ENCODE data around the gene SFXN1. TPM values are rescaled to one million over a fixed set of nuclear protein-coding genes. Genes with fewer than 3 reads are reported as not detected.
A peak's percentile ranks its signal among the peaks of the same experiment; 100 is the strongest.

Gene SFXN1
- total RNA-seq, 1 donor from 2014 or later: 123 TPM

- no peak for TF ChIP-seq CTCF (IDR thresholded peaks at IDR 0.05; ENCODE audit: insufficient read depth, low read length, severe bottlenecking)
- Histone ChIP-seq H3K36me3 (ENCODE audit: control insufficient read depth, insufficient read depth, low read length) (no peaks in the 10 kb centered on the region), H3K27me3 (ENCODE audit: control insufficient read depth, insufficient read depth, low read length) (no peaks in the 10 kb centered on the region), H3K4me3 (ENCODE audit: low read depth, low read length) (no peak overlapping the region)
- FAIRE-seq (no peak), DNase-seq (ENCODE audit: low read depth) (no peak)
These were observed 86.4 kb downstream of the SFXN1 start for GRCh38 chr5:175564716-175565115.

- TF ChIP-seq CTCF (IDR thresholded peaks at IDR 0.05; ENCODE audit: insufficient read depth, low read length, severe bottlenecking): no peak
- DNase-seq (ENCODE audit: low read depth): no peak
- H3K4me3 ChIP-seq (ENCODE audit: low read depth, low read length): no peak overlapping the region
- no peaks in the 10 kb centered on the region for H3K36me3 ChIP-seq (ENCODE audit: control insufficient read depth, insufficient read depth, low read length)
- no peak for FAIRE-seq
- no peaks in the 10 kb centered on the region for H3K27me3 ChIP-seq (ENCODE audit: control insufficient read depth, insufficient read depth, low read length)
These were observed 88.3 kb downstream of the SFXN1 start for GRCh38 chr5:175566697-175567096.

GRCh38 chr5:175567954-175568353 is 89.6 kb downstream of the SFXN1 start:
- Histone ChIP-seq H3K27me3 (ENCODE audit: control insufficient read depth, insufficient read depth, low read length) (no peaks in the 10 kb centered on the region), H3K4me3 (ENCODE audit: low read depth, low read length) (no peak overlapping the region), H3K36me3 (ENCODE audit: control insufficient read depth, insufficient read depth, low read length) (no peaks in the 10 kb centered on the region)
- FAIRE-seq (no peak), DNase-seq (ENCODE audit: low read depth) (no peak)
- no peak for TF ChIP-seq CTCF (IDR thresholded peaks at IDR 0.05; ENCODE audit: insufficient read depth, low read length, severe bottlenecking)

GRCh38 chr5:175569701-175570100 is 91.3 kb downstream of the SFXN1 start:
- no peak for TF ChIP-seq CTCF (IDR thresholded peaks at IDR 0.05; ENCODE audit: insufficient read depth, low read length, severe bottlenecking)
- no peaks in the 10 kb centered on the region for H3K27me3 ChIP-seq (ENCODE audit: control insufficient read depth, insufficient read depth, low read length)
- H3K36me3 ChIP-seq (ENCODE audit: control insufficient read depth, insufficient read depth, low read length): no peaks in the 10 kb centered on the region
- DNase-seq (ENCODE audit: low read depth) (no peak), FAIRE-seq (no peak)
- H3K4me3 ChIP-seq (ENCODE audit: low read depth, low read length): no peak overlapping the region

- Histone ChIP-seq H3K4me3 (ENCODE audit: low read depth, low read length) (no peak overlapping the region), H3K36me3 (ENCODE audit: control insufficient read depth, insufficient read depth, low read length) (no peaks in the 10 kb centered on the region), H3K27me3 (ENCODE audit: control insufficient read depth, insufficient read depth, low read length) (no peaks in the 10 kb centered on the region)
- no peak for TF ChIP-seq CTCF (IDR thresholded peaks at IDR 0.05; ENCODE audit: insufficient read depth, low read length, severe bottlenecking)
- peak; percentile 8 for DNase-seq (ENCODE audit: low read depth)
- FAIRE-seq: no peak
These were observed 94.5 kb downstream of the SFXN1 start for GRCh38 chr5:175572886-175573285.

GRCh38 chr5:175573493-175574269 is 95.3 kb downstream of the SFXN1 start:
- Histone ChIP-seq H3K27me3 (ENCODE audit: control insufficient read depth, insufficient read depth, low read length) (no peaks in the 10 kb centered on the region), H3K36me3 (ENCODE audit: control insufficient read depth, insufficient read depth, low read length) (no peaks in the 10 kb centered on the region), H3K4me3 (ENCODE audit: low read depth, low read length) (no peak overlapping the region)
- DNase-seq (ENCODE audit: low read depth) (no peak), FAIRE-seq (no peak)
- TF ChIP-seq CTCF (IDR thresholded peaks at IDR 0.05; ENCODE audit: insufficient read depth, low read length, severe bottlenecking): no peak

All from bronchial epithelial cell (primary cell).